NOMO-1 treated with dmso at 0.1 percent for 144 hours (cell line): Measurements from ENCODE around the gene C12orf75.
"Not testable (repeated sequence)": the region's sequence is repeated elsewhere in the genome, so short reads cannot be mapped to it uniquely, and the experiment has no call there.

Source experiments
- DNase-seq: peaks from one replicate; lab custom pipeline; 2025; ENCODE audit not compliant: unreplicated experiment; lab: John Stamatoyannopoulos, UW

The C12orf75 gene

DNA sequence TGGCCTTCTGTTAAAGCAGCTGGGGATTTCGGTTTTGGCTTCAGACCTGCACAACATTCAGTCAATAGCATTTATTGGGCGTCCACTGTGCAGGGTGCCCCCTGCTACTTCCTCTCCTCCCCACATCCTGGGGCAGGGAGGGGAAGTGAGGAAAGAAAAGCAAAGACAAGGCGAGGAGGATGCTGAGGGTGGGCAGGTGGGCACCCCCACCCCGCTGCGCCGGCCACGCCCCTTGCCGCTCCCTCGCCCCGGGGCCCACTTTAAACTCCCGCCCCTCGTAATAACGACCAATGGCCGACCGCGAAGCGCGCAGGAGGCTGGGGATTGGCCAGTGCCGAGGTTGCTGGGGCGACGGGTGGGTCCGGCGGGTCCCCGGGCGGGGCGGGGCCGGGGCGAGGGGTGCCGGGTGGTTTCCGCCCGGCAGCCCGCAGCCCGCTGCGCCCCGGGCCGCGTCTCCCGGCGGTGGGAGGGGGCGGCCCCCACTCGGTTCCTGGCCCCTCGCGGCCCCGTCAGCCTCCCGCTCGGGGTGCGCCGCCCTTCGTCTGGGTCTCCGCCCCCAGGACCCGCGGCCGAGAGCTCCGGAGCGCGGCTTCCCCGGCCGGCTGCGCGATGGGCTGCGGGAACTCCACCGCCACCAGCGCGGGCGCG lies at the start of gene C12orf75:
TSS of gene C12orf75 (plus strand) at position 409 of the 648 bp plus-strand sequence. CDS start at position 610, 201 bp downstream.
- peak; percentile 62 for DNase-seq

DNA sequence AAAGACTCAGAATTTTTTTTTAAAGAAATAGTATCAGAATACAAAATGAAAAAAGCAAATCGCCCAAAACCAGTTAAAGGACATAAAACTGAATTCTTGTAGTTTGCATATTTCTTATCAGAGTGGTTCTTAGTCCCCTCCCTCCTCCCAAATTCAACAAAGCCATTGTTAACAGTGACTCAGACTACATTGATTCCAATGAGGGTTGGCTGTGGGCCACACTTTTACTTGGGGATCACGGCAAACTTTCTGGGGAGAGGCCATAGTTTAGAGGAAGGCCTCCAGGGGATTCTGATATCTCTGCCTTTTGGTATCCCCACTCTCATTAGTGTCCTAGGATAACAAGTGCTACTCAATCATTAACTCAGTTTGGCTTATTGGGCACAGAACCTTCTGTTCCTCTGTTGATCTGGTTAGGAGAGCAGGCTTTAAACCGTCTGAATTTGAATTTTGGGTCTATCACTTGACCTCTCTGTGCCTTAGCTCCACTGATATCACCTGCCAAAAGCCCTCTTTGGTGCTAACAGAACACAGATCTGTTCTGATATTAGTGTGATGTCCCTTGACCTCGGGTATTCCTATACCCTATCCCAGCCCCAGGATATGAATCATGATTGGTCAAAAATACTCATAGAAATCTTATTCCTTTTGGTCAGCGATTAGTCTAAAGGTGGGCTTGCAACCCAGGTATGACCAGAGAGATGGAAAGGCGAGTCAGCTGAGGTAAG lies 49.4 kb upstream of the C12orf75 start:
- no peak for DNase-seq

DNA sequence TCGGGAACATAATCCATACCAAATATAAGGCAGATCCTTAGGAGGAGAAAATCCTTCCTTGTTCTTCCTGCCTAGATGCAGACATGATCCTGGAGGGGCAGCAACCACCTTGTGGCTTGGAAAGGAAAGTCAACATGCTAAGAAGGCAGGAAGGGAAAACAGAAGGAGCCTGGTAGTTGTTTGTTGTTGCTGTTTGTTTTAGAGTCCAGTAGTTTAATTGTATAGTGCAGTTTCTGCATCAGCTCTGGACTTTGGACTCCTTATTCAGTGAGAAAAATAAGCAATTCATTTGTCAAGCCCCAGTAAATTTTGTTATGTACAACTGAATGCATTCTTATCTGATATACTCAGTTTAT lies 48.8 kb upstream of the C12orf75 start:
- no peak for DNase-seq

DNA sequence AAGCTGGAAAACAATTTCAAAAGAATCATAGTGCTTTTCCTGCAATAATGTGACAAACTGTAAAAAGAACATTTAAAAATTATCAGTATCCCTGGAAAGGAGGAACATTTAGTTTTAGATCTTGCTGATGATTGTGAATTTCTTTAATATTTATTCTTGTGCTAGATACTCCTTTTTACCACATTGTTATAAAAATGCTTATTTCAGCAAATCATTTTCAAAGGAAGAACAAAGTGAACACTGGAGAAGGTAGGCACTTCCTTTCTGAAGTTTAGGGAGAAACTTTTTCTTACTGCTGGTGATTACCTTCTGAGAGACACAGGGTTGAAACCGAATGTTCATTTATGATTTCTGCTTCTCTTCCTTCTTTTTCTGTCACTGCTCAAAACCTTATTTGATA lies 45.1 kb upstream of the C12orf75 start:
- DNase-seq = no peak

DNA sequence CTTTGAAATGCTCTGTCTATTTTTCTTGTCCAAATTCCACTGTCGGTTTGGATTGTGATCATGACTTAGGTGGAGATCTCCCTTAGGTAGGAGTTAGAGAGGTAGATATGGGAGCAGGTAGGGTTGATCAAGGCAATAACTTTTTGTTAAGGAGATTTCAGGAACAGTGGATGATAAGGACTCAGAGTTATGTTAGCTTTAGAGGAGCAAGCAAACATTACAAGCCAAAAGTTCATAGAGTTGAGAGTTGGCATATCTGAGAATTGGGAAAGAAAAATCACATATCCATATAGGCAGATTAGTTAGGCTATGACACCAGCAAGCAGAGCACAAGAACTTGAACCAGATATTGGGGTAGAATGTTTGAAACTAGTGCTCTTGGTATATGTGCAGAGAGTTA lies 43.1 kb upstream of the C12orf75 start:
- DNase-seq = no peak

DNA sequence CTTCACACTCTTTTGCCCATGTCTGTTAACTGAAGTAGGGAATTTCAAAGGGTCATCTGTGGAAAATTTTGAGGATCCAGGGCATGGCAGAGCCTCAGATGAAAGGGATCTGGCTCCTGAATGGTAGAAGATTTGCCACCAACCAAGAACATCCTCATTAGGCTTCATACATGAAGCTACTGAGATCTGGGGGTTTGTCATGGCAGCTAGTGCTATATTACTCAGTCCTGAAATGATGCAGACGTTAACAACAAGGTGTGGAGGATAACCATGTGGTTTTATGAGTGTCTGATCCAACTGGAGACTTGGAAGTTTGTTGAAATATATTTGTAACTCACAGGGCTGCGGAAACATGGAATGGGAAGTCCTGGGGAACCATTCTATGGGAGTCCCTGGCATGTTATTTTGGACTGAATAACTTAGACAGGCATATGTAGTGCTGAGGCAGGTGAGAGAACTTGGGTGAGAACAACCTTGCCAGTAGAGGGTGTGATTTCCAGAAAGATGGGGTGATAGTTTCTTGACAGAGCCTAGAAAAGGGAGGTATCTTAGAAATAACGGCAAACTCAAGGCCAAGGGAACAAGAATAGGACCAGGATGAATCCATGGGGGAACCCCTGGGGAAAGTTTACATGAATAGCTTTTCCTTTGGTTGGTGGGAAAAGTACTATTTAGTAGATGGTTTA lies 42.0 kb upstream of the C12orf75 start:
- no peak for DNase-seq

DNA sequence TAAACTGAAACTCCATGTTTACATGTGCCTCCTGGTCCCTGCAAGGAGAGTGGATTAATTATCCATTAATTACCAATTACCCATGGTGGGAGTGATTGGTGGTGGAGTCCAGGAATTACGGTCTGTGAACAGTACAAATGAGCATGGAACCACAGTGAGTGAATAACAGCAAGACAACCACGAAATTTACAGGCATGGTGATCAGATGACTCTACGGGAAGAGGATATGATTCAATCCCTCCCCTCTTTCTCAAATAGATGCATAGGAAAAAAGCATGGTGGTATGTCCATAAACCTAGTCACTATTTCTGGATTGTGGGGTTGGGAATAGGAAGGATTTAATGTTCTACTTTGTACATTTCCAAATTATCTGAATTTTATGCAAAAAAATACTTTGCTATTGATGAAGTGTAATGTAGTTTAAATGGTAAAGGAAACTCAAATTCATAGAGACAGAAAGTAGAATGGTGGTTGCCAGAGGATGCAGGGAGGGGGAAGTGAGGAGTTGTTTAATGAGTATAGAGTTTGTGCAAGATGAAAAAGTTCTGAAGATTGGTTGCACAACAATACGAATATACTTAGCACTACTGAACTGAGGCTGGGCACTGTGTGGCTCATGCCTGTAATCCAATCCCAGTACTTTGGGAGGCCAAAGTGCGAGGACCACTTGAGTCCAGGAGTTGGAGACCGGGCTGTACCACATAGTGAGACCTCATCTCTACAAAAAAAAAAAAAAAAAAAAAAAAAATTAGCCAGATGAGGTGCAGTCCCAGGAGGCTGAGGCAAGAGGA lies 41.2 kb upstream of the C12orf75 start:
- peak; percentile 39 for DNase-seq

DNA sequence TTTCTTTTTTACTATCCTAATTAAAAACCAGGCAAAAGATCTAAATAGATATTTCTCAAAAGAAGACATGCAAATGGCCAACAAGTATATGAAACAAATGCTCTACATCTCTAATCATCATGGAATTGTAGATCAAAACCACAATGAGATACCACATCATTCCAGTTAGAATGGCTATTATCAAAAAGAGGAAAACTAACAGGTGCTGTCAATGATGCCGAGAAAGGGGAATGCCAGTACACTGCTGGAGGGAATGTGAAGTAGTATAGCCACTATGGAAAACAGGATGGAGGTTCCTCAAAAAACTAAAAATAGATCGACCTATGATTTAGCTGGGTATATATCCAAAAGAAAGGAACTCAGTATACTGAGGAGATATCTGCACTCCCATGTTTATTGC lies 39.0 kb upstream of the C12orf75 start:
- DNase-seq = no peak

DNA sequence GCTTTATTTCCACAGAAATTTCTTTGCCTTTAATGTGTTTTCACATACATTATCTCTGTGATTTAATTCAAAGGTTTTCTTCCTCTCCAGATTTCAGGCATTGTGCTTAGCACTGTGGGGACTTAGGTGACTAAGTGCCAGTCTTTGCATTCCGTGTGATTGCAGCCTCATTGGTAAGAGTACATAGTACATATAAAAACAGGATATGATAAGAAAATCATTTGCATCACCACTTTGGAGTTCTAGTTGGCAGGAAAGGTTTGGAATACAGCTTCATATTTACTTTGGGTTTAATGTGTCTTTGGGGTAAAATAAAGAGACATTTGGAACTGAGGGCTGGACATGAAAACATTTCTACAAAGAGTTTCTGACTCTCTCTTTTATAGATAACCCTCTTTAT lies 37.8 kb upstream of the C12orf75 start:
- DNase-seq = no peak

DNA sequence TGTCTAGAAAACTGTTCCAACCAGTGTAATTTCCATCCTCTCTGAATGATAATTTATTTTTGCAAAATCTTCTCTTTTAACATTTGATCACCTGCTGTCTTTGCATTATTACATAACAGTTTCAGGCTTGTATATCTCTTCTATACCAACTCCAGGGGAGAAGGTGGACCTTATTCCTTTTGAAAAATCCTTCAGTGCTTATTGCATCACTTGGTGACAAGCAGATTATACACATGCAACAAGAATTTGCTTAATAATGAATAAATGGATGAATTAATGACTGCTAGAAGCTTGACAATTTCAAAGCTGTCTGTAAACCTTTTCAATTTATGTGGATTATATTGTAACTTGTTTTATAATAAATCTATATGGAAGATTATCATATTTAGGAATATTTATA lies 37.3 kb upstream of the C12orf75 start:
- DNase-seq = no peak

DNA sequence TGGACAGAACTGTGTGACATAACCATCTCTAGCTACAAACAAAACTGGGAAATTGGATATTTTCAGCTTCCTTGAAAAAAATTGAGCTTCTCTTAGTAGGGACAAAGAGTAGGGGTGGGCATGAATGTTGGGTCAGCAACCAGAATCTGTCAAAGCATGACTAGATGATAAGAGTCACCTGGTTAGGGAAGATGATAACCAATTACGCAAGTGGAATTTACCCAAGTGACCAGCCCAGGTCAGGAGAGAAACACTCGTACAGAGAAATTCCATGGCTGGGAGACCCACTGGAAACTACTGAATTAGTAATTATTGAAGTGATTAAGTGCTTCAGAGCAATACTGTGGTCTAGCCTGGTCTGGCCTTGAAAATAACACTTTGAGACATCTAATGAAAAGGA lies 36.3 kb upstream of the C12orf75 start:
- DNase-seq = no peak

DNA sequence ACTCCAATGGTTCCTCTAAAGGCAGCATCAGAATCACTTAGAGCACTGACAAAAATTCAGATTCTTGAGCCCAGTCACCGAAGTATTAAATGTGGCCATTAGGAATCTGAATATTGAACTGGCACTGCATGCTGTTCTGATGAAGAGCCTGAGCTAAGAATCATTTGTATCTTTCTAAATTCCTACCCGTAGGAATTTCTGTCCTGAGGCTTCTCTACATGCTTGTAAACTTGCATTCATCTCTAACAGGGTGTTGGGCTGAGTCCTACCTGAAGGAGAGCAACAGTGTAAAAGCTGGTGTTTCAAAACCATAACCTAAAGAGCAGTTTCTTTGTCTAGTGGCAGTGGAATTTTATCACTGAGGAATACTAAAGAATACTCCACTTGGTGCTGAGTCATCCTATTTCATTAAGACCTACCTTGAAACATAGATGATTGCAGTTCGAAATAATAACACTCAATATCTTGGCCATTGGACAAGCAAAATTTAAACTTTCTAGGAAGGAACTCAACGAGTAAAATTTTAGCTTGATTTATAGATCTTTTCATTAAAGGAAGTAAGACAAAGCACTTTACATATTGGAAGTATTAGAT lies 35.5 kb upstream of the C12orf75 start:
- no peak for DNase-seq

DNA sequence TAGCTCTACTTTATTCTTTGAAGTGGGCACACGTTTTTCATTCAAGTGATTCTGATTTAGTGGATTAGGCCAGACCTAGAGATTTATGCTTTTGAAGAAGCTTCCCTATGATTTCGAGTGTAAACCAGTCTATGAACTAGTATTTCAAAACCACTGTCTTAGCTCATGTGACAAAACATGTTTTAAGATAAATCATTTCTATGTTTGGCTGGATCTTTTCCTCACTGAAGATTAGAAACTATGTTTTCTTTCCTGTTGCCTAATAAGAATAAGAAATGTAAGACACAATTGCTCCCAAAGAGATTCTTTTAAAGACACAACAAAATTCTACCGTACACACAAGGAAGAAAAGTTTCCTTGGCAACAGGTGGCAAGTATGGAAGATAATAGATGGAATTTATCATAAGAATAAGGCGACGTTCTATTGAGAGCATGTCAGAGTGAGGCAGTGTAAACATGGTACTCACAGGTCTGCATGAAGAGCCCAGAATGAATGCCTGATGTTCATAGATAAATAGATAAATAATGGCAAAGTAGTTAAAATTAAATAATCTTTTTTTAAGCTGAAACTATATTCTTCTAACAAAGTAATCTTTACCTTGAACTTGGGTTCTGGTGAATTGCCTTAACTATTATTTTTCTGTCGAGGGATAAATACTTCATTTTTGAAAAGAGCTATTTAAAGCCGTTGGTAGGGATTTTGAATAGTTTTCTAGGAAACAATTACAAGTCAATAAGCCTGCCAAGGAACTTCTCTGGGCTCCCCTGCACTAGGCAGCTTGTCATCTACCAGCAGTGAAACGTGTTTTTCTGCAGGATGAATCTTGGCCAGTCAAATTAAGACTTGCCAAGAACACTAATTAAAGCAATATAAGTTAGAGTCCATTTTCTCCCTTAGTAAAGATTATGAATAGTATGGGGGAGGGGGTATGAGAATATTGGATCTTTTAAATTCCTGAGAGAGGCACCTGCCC lies 34.1 kb upstream of the C12orf75 start:
- DNase-seq = no peak

DNA sequence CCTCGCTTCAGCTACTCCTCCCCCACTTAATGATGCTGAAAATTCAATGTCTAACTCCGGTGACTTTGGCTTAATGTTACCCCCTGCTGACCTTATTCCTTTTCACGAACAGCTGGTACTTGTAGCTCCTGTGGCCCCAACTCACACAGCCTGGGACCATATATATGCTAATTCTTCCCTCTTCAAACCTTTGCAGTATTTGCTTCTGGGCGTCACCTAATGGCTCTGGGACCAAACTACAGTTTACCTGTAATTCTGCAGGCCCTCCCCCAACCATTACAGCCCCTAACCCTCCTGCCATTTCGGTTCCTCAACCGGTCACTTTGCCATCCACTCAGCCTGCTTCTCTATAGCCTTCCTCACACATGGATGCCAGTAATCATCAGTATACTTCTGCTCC lies 29.6 kb upstream of the C12orf75 start:
- no peak for DNase-seq

DNA sequence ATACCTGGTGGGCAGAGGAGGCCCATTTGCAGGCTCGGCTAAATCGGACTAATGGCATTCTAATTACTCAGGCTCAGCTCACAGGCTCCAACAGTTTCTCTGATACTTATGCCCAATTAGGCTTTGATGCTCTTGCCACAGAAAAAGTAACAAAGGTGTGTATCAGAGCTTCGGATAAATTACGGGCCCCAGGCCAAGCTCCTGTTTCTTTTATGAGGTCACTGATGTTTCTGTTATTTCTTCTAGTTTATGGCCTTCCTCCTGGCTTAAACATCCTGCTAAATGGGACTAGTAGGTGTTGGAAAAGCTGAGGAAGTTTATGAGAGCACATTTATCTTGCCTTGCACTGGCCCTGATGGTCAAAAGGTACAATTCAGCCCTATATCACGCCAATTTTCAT lies 28.8 kb upstream of the C12orf75 start:
- no peak for DNase-seq

DNA sequence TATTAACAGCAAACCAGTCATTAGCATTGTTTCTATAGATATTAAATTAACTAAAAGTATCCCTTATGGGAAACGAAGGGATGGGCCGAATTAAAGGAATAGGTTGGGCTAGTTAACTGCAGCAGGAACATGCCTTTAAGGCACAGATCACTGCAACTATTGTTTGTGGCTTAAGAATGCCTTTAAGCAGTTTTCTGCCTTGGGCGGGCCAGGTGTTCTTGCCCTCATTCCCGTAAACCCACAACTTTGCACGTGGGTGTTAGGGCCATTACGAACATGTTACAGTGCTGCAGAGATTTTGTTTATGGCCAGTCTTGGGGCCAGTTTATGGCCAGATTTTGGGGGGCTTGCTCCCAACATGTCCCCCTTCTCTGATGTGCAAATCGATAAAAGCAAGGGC lies 27.5 kb upstream of the C12orf75 start:
- DNase-seq = not testable (repeated sequence)

DNA sequence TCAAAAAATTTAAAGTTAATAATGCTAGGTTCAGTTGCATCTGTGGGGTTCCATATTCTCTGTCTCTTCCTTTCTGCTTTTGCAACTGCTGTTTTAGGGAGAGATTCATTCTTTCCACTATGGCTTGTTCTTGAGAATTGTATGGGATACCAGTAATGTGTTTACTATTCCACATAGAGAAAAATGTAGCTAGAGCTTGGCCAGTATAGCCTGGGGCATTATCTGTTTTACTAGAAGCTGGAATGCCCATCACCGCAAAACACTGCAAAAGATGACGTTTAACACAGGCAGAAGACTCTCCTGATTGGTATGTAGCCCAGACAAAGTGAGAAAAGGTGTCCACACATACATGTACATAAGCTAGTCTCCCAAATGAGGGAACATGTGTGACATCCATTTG lies 25.9 kb upstream of the C12orf75 start:
- not testable (repeated sequence) for DNase-seq

DNA sequence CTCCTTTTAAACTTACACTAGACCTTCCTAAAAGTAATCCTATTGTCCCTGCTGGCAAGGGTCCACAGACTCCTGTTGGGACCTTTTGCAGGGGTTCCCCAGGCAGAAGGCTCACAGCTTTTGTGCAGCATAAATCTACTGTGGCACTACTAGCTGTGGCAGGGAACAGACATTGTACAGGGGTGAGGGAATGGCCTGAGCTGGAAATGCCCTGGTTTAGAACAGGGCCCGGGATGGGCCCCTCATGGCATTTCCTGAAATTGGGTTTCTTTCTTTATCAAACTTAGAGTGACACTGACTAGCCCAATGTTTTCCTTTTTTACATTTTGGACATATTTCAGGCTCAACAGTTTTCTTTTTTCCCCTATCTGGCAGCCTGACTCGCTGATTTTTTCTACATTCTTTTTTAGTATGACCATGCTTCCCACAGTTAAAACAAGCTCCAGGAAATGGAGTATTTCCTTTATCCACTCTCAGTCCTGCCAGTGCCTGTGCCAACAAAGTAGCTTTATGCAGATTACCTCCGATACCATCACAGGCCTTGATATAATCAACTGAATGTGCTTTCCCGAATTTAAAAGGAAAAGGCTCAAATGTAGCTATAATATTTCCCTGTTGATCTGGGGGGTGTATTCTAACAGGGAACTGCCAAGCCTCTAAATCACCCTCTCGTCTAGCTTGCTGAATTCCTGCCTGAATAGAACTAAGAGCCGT lies 22.7 kb upstream of the C12orf75 start:
- DNase-seq = not testable (repeated sequence)

DNA sequence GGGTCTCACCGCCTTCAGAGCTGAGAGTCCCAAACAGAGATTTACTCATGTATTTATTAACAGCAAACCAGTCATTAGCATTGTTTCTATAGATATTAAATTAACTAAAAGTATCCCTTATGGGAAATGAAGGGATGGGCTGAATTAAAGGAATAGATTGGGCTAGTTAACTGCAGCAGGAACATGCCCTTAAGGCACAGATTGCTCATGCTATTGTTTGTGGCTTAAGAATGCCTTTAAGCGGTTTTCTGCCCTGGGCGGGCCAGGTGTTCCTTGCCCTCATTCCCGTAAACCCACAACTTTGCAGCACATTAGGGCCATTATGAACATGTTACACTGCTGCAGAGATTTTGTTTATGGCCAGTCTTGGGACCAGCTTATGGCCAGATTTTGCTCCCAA lies 21.7 kb upstream of the C12orf75 start:
- not testable (repeated sequence) for DNase-seq
